ENCODE data around the gene JAG1. TPM values are rescaled to one million over a fixed set of nuclear protein-coding genes. Genes with fewer than 3 reads are reported as not detected.

The JAG1 gene
- total and polyA plus RNA-seq, 2 donors (not counting 3 experiments of a cell fraction or from before 2014, with no cell fraction given) = 19.7 to 37.0 TPM

DNA sequence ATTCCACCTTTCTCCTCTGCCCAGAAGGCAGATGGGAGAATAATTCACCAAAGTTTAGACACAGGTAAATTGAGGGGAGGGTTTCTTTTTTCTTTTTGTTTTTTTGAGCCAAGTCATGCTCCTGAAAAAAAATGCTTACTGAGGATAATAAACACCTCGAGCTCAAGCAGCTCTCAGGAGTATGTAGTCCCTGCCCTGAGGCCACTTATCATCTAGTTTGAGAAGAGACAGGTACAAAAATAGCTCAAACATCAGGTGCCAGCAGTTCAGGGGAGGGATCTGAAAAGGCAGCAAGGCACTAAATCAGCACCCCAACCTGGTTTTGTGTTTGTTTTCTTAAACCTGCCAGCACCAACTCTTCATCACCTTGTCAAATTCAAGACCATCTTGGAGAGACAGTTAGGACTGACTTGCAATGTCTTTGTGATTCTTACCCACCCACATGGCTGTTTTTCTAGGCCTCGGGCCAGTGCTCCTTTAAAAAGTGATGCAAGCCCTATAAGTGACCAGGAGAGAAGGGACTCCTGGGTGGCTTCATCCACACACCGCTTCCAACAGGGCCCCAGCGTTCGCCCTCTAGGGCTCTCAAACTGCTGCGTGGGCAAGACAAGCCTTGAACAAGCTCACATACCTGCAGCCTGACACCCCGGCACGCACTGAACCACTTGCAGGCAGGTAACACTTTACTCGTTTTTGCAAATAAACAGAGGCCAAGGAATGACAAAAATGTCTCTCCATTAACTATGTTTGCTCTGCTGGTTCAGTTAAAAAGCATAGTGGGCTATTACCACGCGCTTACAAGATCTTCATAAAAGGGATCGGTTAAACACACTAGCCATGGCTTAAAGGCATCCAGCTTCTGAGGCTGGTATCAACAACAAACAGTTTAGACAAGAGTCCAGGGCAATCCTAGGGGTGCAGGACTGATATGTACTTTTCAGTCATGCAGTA is 13.9 kb downstream of the JAG1 start:
- no peak for DNase-seq (ENCODE audit: low read depth, low spot score)
- no peaks in the 10 kb centered on the region for H4K20me1 ChIP-seq (replicated peaks; ENCODE audit: control insufficient read depth, extremely low read depth, insufficient read depth, low read length)
- no peaks in the 10 kb centered on the region for H3K27me3 ChIP-seq (ENCODE audit: control insufficient read depth in 2 of 2, insufficient read depth in 2 of 2, low read length in 2 of 2)
- no peak overlapping the region for H3K4me2 ChIP-seq (ENCODE audit: insufficient read depth, low read length)
- H3K4me3 ChIP-seq (replicated peaks in 1 of 3; ENCODE audit: insufficient read depth in 1 of 3, low read depth in 1 of 3, low read length in 3 of 3) = no peak overlapping the region
- CTCF ChIA-PET = interaction anchor here (0.6 to 1.6 kb wide), 4 partner anchors 11 to 247 kb away, joined by 3 to 5 read pairs (median 4); no protein-coding TSS in a partner anchor
- H3K4me1 ChIP-seq (ENCODE audit: control insufficient read depth, extremely low read depth, insufficient read depth, low read length) = peaks cover 11% of the 10 kb centered on the region
- H3K9me3 ChIP-seq (replicated peaks; ENCODE audit: control insufficient read depth, insufficient read depth, low read length) = no peaks in the 10 kb centered on the region
- peaks cover 38% of the 10 kb centered on the region for H3K79me2 ChIP-seq (ENCODE audit: control insufficient read depth, insufficient read depth, low read length)
- TF ChIP-seq EZH2 (IDR thresholded peaks at IDR 0.05; ENCODE audit: borderline replicate concordance, low read depth, low read length, severe bottlenecking) (no peak), POLR2AphosphoS5 (IDR thresholded peaks at IDR 0.05; ENCODE audit: insufficient read depth, low read depth, low read length) (no peak), JUN (IDR thresholded peaks at IDR 0.05; ENCODE audit: borderline replicate concordance, insufficient read depth, insufficient read length, low read depth) (no peak), POLR2A (IDR thresholded peaks at IDR 0.05; ENCODE audit: low read depth, low read length) (no peak), FOS (IDR thresholded peaks at IDR 0.05; ENCODE audit: borderline replicate concordance, insufficient read depth, low read length) (no peak), GATA2 (IDR thresholded peaks at IDR 0.05; ENCODE audit: insufficient read depth, insufficient read length, low read depth, low read length) (no peak), MYC (IDR thresholded peaks at IDR 0.05; ENCODE audit: low read depth, low read length) (no peak)
- TF ChIP-seq, protein P1, sequence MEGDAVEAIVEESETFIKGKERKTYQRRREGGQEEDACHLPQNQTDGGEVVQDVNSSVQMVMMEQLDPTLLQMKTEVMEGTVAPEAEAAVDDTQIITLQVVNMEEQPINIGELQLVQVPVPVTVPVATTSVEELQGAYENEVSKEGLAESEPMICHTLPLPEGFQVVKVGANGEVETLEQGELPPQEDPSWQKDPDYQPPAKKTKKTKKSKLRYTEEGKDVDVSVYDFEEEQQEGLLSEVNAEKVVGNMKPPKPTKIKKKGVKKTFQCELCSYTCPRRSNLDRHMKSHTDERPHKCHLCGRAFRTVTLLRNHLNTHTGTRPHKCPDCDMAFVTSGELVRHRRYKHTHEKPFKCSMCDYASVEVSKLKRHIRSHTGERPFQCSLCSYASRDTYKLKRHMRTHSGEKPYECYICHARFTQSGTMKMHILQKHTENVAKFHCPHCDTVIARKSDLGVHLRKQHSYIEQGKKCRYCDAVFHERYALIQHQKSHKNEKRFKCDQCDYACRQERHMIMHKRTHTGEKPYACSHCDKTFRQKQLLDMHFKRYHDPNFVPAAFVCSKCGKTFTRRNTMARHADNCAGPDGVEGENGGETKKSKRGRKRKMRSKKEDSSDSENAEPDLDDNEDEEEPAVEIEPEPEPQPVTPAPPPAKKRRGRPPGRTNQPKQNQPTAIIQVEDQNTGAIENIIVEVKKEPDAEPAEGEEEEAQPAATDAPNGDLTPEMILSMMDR (IDR thresholded peaks at IDR 0.05; ENCODE audit: extremely low read depth in 1 of 2, insufficient read depth in 1 of 2, low read depth in 1 of 2, low read length in 2 of 2) = no peak
- TF ChIP-seq, protein P2, sequence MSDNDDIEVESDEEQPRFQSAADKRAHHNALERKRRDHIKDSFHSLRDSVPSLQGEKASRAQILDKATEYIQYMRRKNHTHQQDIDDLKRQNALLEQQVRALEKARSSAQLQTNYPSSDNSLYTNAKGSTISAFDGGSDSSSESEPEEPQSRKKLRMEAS (IDR thresholded peaks at IDR 0.05; ENCODE audit: insufficient read depth, insufficient read length) = no peak
- FAIRE-seq = peak; percentile 12
- POLR2A ChIA-PET = no interaction called here
- peaks cover 20 to 53% of the 10 kb centered on the region in 2 experiments for H3K36me3 ChIP-seq (ENCODE audit: control insufficient read depth in 2 of 2, extremely low read depth in 1 of 2, insufficient read depth in 2 of 2, low read length in 2 of 2)
- no peak overlapping the region for H3K27ac ChIP-seq (ENCODE audit: insufficient read depth, low read depth, low read length)
- H3K9ac ChIP-seq (replicated peaks; ENCODE audit: extremely low read depth, insufficient read depth, low read length) = no peak overlapping the region
- H2AFZ ChIP-seq (ENCODE audit: low read depth, low read length) = no peak overlapping the region
- dilution Hi-C loops (cut with MboI; ENCODE audit: extremely low pct_ligation_motif_present, low sequenced_read_pairs) = no loop called here
- no peaks in the 10 kb centered on the region for H3K9me1 ChIP-seq (replicated peaks; ENCODE audit: control insufficient read depth, extremely low read depth, insufficient read depth, low read length)
- BruUV-seq (replicated peaks) = no TSS peak
- intact Hi-C loops (cut with micrococcal nuclease) = no loop called here

Data from endothelial cell of umbilical vein (primary cell).